ENCODE results near the gene HLTF.

- TF ChIP-seq REST (IDR thresholded peaks at IDR 0.05; ENCODE audit: insufficient read depth in 1 of 2, low read depth in 2 of 2, low read length in 2 of 2) (no peak), POLR2AphosphoS5 (IDR thresholded peaks at IDR 0.05; ENCODE audit: low read depth, low read length) (no peak), TAF1 (IDR thresholded peaks at IDR 0.05; ENCODE audit: borderline replicate concordance, insufficient read depth, low read length) (no peak), SIN3A (IDR thresholded peaks at IDR 0.05; ENCODE audit: borderline replicate concordance, insufficient read depth, low read length) (no peak)
Measured at GRCh38 chr3:149067883-149068282, 18.4 kb downstream of the HLTF start.
